Measurements from ENCODE around the gene SEC22B.
"Not testable (repeated sequence)": the region's sequence is repeated elsewhere in the genome, so short reads cannot be mapped to it uniquely, and the experiment has no call there.

SEC22B gene

DNA sequence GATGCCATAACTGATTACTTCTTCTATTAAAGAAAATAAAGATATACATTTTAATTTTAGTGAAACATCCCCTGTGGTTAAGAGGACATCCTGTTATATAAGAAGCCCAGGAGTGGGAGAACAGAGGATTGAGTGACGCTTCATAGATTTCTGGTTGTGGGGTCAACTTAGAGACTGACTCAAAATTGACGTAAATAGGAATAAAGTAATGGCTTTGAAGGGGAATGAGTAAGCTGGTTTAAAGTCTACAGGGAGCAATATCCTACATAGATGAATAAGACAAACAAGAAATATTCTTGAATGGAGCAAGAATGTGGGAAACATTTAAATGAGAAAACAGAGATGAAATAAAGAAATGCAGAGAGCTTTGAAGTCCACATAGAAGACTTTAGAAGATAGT lies 60.2 kb downstream of the SEC22B start:
- not testable (repeated sequence) for DNase-seq (ENCODE audit: low spot score)

DNA sequence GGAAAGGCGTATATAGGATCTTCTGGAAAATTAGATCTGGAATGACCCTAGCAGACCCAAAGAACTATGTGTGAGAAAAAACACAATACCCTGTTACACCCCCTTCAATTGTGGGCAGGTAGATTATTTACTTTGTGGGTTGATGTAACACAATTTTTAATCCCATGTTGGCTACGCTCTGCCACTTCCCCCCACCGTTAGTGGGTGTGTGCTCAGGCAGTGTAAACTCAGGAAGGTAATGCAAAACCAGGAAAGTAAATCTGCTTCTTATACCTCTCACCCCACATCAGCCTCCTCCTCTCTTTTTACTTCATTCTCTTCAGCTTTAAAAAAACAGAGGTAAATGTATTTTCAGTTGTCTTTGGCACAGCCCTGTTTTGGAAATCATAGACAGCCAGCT lies 63.2 kb downstream of the SEC22B start:
- not testable (repeated sequence) for DNase-seq (ENCODE audit: low spot score)

DNA sequence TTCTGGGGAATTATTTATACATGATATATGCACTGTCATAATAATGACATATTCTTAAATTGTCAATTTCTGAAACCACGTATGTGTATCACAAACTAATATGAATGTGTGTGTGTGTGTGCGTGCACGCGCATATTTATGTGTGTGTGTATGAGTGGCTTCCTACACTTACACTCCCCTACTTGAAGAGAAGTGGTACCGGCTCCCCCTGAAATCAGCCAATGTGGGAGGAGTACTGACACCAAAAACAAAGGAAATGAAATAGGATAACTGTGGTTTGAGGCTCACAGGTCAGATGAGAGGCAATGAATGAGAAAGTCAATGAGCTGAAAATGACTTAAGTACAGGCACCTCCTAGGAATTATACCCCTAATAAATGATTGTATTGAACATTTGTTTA lies 64.1 kb downstream of the SEC22B start:
- DNase-seq (ENCODE audit: low spot score): not testable (repeated sequence)

DNA sequence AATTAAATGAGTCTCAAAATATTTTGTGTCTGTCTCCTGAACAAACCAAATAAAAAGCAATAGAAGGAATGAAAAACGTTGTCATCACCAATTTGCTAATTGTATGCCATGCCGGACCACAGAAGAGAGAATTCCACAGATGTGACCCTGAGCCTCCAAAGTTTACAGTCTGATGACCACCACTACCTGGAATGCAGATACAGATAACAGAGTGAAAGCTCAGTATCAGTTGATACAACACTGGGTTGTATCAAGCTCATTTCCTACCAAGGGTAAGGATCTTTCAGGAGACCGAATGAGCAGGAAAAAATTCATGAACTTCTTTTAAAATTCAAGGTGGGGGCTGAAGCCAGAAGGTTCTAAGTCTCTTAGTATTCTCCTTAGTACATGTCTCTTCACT lies 64.5 kb downstream of the SEC22B start:
- DNase-seq (ENCODE audit: low spot score): not testable (repeated sequence)

DNA sequence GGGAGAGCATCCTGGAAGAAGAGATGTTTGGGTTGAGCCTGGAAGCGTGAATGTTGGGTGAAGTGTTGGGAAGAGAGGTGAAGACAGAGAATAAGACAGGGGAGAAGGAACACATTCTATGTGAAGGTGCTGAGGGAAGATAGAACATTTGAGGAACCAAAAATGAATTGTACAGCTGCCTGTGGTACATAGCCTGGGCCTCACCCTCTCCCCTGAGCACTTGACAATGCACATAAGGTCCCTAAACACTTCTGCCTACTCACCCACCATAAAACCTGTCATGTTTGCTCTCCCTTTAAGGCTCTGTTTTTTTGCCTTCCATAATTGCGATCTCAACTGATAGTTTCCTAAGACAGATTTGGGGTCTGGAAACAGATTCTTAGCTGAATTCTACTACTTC lies 65.3 kb downstream of the SEC22B start:
- DNase-seq (ENCODE audit: low spot score): not testable (repeated sequence)

DNA sequence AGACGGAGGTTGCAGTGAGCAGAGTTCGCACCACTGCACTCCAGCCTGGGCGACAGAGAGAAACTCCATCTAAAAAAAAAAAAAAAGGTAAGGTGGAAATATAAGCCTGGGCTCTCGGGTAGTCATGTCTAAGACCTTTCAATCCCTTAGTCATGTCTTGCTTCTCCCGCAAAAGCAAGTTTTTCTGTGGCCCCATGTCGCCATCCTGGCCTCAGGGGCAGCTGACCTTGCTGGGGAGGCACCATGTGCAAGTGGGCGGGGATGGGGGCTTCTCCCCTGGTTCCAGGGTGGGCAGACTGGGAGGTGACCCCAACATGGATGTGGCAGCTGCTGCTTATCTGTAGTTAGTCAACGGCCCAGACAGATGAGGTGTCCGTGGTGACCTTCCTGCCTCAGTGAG lies 66.7 kb downstream of the SEC22B start:
- DNase-seq (ENCODE audit: low spot score): not testable (repeated sequence)

DNA sequence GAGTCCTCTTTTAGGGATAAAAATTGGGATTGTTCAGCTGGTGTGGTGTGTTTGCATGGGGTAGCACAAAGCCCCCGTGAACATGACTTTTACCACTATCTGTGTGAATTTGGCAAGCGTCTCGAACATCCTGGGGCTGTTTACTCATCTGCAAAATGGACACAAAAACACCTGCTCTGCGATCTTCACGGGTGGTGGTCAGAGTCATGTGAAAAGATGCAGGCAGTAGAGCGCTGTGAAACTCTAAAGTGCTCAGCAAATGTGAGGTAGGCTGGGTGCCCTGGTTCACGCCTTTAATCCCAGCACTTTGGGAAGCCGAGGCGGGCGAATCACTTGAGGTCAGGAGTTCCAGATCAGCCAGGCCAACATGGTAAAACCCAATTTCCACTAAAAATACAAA lies 67.1 kb downstream of the SEC22B start:
- not testable (repeated sequence) for DNase-seq (ENCODE audit: low spot score)

DNA sequence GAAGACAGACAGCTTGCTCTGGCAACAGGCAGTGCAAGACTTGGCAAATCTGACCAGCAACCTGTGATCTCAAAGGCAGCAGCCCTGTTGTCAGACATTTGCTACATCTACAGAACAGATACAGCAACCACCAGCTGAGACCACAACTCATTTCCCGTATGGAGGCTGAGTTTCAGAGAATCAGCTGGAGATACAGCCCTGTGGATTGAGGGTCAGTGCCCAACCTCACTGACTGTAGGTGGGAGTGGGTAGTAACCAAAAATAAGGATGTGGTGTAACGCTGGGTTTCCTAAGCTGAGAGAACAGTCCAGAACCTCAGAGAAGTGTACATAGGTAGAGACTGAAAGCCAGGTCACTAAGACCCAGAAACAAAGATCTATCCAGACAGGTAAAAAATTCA lies 71.0 kb downstream of the SEC22B start:
- DNase-seq (ENCODE audit: low spot score): not testable (repeated sequence)

DNA sequence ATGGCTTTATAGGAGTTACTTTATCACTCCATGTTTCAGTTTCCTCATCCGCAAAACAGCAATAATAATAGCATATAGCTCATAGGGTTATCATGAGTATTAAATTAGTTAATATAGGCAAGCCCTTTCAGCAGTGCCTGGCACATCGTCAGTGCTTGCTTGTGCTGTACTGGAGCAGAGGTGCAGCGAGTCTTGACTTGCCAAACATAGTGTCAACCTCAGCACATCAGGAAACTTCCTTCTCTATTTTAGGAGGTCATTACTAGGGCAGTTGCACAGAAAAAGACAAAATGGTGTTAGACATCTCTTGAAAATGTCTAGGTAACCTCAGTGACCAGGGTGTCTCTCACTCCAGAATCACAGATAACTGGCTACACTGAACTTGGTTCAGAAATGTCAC lies 72.6 kb downstream of the SEC22B start:
- DNase-seq (ENCODE audit: low spot score): not testable (repeated sequence)

DNA sequence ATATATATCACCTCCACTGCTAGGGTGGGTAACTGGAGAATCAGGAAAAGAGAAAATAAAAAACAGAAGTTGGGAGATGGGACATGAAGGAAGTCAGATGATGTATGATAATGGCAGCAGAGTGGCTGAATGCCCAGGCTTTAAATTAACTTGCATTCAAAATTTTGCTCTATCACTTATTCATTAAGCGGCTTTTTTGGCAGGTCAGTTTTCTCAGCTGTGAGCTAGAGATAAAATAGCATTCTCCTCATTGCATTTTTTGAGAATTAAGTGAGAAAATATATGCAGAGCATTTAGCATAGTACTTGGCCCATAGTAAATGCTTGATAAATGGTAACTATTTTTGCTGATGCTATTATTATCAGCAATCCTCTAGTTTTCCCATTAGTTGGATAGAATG lies 74.7 kb downstream of the SEC22B start:
- not testable (repeated sequence) for DNase-seq (ENCODE audit: low spot score)
